Rectal smooth muscle tissue (tissue), 1 donor: Measurements from ENCODE around the gene RALA.

Experiments used
- H3K27ac ChIP-seq: one replicate; pipeline ENCODE4 v1.7.0; 2013; ENCODE audit warnings: low read depth, low read length, inconsistent platforms
- H3K27me3 ChIP-seq: one replicate; pipeline ENCODE4 v1.7.0; 2013; ENCODE audit warnings: low read length; ENCODE audit not compliant: control insufficient read depth, insufficient read depth
- H3K36me3 ChIP-seq: one replicate; pipeline ENCODE4 v1.7.0; 2013; ENCODE audit warnings: low read length; ENCODE audit not compliant: control insufficient read depth, insufficient read depth
- H3K4me1 ChIP-seq: one replicate; pipeline ENCODE4 v1.7.0; 2013; ENCODE audit warnings: low read length; ENCODE audit not compliant: control insufficient read depth, insufficient read depth
- H3K4me3 ChIP-seq: one replicate; pipeline ENCODE4 v1.7.0; 2013; ENCODE audit warnings: low read length
- H3K9ac ChIP-seq: one replicate; pipeline ENCODE4 v1.7.0; 2013; ENCODE audit warnings: low read length

The RALA gene

GRCh38 chr7:39637400-39637799 is 14.0 kb downstream of the RALA start:
- Histone ChIP-seq H3K4me1 (peaks cover 3% of the 10 kb centered on the region), H3K27me3 (no peaks in the 10 kb centered on the region), H3K27ac (no peak overlapping the region), H3K36me3 (no peaks in the 10 kb centered on the region), H3K4me3 (no peak overlapping the region), H3K9ac (no peak overlapping the region)

DNA sequence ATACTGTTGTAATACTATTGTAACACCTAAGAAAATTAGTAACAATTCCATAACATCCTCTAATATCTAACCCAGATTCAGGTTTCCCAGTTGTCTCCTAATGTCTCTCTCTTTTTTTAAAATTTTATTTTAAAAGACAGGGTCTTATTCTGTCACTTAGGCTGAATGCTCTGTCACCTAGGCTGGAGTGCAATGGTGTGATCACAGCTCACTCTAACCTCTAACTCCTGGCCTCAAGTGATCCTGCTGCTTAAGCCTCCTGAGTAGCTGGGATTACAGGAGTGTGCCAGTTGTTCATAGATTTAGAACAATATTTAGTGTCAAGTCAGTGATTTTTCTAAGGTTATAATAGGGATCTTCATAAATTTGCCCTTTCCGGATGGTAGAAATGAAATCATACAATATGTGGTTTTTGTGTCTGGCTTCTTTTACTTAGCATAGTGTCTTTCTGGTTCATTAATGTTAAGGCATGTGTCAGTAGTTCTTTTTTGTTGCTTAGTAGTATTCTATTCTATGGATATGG is 14.7 kb downstream of the RALA start:
- H3K27ac ChIP-seq = no peak overlapping the region
- H3K27me3 ChIP-seq = no peaks in the 10 kb centered on the region
- no peak overlapping the region for H3K9ac ChIP-seq
- H3K36me3 ChIP-seq = no peaks in the 10 kb centered on the region
- peaks cover 3% of the 10 kb centered on the region for H3K4me1 ChIP-seq
- H3K4me3 ChIP-seq = no peak overlapping the region

DNA sequence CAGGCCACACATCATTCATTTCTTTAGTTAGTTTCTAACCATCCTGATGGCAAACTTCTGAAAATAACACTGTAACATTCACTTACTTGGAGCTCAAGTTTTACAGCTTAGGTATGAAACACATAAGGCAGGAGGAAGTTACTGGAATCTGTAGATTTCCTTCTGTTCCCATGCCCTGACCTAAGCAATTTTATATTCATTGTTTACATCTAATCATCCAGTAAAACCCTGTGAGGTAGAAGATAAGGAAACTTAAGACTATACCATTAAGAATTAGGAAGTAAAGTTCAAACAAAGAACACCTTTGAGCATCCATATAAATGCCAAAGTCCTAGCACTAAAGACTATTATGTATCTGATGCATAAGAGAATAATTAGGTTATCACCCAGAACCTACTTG is 19.5 kb downstream of the RALA start:
- no peak overlapping the region for H3K27ac ChIP-seq
- no peak overlapping the region for H3K9ac ChIP-seq
- H3K4me3 ChIP-seq = no peak overlapping the region
- no peaks in the 10 kb centered on the region for H3K4me1 ChIP-seq
- H3K36me3 ChIP-seq = no peaks in the 10 kb centered on the region
- no peaks in the 10 kb centered on the region for H3K27me3 ChIP-seq

DNA sequence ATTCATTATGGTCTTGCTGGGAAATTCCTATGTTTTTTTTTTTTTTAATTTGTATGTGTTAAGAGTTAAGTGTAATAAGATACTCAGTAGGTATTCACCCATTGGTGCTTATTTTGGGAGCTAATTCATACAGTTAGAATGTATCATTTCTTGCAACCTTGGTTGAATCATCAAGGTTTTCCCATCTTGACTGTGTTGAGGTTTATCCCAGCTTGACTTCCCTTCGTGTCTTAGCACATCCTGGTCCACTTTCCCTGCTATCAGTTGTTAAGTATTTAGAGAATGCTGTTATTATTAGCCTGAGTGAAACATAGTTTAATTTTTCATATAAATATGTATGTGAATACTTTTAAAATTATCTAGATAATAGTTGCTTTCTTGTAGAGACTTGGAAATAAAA is 20.8 kb downstream of the RALA start:
- Histone ChIP-seq H3K4me3 (no peak overlapping the region), H3K36me3 (no peaks in the 10 kb centered on the region), H3K4me1 (no peaks in the 10 kb centered on the region), H3K9ac (no peak overlapping the region), H3K27ac (no peak overlapping the region), H3K27me3 (no peaks in the 10 kb centered on the region)

DNA sequence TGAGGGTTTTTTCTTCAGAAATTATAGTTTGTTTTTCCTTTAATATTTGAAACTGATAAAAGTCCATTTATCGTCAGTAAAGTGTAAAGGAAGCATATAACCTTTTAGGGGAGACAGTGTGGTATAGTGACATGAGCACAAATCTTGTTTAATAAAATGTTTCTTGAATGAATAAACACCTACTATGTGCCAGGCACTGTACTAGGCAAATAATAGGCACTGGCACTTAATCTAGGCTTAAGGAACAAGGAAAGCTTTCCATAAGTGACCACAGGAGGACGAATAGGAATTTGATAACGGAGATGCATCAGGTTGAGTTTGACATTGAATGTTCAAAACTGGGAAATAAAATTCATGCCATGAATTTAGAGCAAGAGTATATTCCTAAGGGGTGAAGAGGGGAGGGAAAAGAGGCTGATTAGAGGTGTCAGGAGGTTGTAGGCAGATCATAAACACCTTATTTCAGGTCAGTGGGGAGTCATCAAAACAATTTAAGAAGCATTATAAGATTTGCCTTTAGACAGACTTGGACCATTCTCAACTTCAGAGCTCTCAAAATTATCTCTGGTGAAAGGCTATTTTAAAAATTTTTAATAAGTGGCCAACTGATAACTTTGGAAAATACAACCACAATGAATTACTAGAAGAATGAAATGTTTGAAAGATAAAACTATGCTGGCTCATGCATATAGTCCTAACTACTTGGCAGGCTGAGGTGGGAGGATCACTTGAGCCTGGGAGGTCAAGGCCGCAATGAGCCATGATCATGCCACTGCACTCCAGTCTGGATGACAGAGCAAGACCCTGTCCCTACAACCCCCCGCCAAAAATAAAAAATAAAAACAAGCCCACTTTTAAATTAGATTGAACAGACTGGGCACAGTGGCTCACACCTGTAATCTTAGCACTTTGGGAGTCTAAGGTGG is 22.4 kb downstream of the RALA start:
- Histone ChIP-seq H3K4me3 (no peak overlapping the region), H3K9ac (no peak overlapping the region), H3K4me1 (no peaks in the 10 kb centered on the region), H3K27ac (no peak overlapping the region), H3K36me3 (no peaks in the 10 kb centered on the region), H3K27me3 (no peaks in the 10 kb centered on the region)

- Histone ChIP-seq H3K4me3 (no peak overlapping the region), H3K36me3 (no peaks in the 10 kb centered on the region), H3K27ac (no peak overlapping the region), H3K9ac (no peak overlapping the region), H3K4me1 (no peaks in the 10 kb centered on the region), H3K27me3 (no peaks in the 10 kb centered on the region)
Observed at GRCh38 chr7:39647816-39648215, 24.4 kb downstream of the RALA start.

DNA sequence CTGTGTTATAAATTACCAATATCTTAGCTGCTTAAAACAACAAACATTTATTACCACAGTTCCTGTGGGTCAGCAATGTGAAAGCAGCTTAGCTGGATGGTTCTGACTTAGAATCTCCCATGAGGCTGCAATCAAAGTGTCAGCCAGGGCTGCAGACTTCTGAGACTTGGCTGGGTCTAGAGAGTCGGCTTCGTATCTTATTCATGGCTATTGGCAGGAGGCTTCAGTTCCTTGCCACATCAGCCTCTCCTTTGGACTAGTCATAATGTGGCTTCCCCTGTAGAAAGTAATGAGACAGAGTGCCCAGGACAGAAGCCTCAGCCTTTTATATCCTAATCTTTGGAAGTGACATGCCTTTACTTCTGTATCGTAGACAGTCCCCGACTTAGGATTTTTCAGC is 27.3 kb downstream of the RALA start:
- Histone ChIP-seq H3K27ac (no peak overlapping the region), H3K27me3 (no peaks in the 10 kb centered on the region), H3K4me3 (no peak overlapping the region), H3K9ac (no peak overlapping the region), H3K36me3 (no peaks in the 10 kb centered on the region), H3K4me1 (no peaks in the 10 kb centered on the region)

DNA sequence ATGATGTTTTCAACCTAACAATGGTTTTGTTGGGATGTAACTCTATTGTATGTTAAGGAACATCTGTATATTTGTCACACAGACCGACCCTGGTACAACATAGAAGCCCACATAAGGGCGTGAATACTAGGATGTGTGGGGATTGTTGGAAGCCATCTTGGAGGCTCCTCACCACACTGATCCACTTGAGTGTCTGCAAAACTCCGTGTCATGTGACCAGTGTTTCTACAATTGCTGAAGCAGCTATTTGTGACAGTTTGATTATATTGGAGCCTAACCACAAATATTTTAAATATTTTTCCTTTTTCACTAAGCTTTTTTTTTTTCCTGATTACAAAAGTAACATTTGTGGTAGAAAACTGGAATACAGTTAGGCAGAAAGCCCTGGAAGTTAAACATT is 27.9 kb downstream of the RALA start:
- no peak overlapping the region for H3K9ac ChIP-seq
- H3K27ac ChIP-seq = no peak overlapping the region
- H3K4me3 ChIP-seq = no peak overlapping the region
- H3K36me3 ChIP-seq = no peaks in the 10 kb centered on the region
- no peaks in the 10 kb centered on the region for H3K4me1 ChIP-seq
- H3K27me3 ChIP-seq = no peaks in the 10 kb centered on the region

- Histone ChIP-seq H3K9ac (no peak overlapping the region), H3K4me3 (no peak overlapping the region), H3K36me3 (no peaks in the 10 kb centered on the region), H3K27ac (no peak overlapping the region), H3K4me1 (no peaks in the 10 kb centered on the region), H3K27me3 (no peaks in the 10 kb centered on the region)
Observed at GRCh38 chr7:39656415-39656814, 33.0 kb downstream of the RALA start.

DNA sequence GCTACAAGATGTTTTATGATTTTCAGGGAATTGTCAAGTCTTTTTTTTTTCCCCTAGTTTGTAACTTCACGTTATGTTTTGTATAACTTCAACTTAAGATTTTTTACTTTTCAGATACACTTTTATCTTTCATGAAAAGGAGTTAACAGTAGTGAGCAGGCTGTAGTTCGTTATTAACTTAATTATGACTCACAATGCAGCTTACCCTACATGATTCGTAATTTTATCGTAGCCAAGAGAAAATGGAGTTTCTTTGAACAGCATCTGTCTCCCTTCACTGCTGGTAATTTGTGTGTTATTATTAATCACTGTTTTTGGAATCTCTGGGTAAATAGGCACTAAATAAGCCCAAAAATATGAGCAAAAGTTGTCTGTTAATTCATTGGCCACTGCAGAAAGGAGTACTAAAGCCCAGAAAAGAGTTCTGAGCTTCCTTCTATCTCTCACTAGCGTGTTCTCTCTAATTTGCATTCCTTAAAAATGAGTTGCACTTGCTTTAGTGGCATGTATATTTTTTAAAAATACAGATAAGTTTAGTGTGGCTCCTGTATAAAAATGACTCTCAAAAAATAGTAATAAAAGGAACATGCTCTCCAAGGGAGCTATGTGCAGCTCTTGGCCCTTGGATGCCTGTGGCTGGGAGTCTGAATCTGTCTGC is 36.1 kb downstream of the RALA start:
- Histone ChIP-seq H3K9ac (no peak overlapping the region), H3K27ac (no peak overlapping the region), H3K4me3 (no peak overlapping the region), H3K27me3 (no peaks in the 10 kb centered on the region), H3K4me1 (no peaks in the 10 kb centered on the region), H3K36me3 (no peaks in the 10 kb centered on the region)

GRCh38 chr7:39661960-39662359 is 38.6 kb downstream of the RALA start:
- H3K9ac ChIP-seq = no peak overlapping the region
- no peak overlapping the region for H3K4me3 ChIP-seq
- no peaks in the 10 kb centered on the region for H3K27me3 ChIP-seq
- H3K4me1 ChIP-seq = no peaks in the 10 kb centered on the region
- no peak overlapping the region for H3K27ac ChIP-seq
- no peaks in the 10 kb centered on the region for H3K36me3 ChIP-seq

- Histone ChIP-seq H3K4me1 (peaks cover 3% of the 10 kb centered on the region), H3K9ac (no peak overlapping the region), H3K27me3 (no peaks in the 10 kb centered on the region), H3K27ac (no peak overlapping the region), H3K4me3 (no peak overlapping the region), H3K36me3 (no peaks in the 10 kb centered on the region)
Observed at GRCh38 chr7:39663263-39663662, 39.9 kb downstream of the RALA start.
